NCI-H526 (cell line): ENCODE data around the gene GPX3.

Experiments used
- DNase-seq, 2 experiments: peaks; one replicate each; lab custom pipeline; 2025; lab: John Stamatoyannopoulos, UW

GPX3 gene

DNA sequence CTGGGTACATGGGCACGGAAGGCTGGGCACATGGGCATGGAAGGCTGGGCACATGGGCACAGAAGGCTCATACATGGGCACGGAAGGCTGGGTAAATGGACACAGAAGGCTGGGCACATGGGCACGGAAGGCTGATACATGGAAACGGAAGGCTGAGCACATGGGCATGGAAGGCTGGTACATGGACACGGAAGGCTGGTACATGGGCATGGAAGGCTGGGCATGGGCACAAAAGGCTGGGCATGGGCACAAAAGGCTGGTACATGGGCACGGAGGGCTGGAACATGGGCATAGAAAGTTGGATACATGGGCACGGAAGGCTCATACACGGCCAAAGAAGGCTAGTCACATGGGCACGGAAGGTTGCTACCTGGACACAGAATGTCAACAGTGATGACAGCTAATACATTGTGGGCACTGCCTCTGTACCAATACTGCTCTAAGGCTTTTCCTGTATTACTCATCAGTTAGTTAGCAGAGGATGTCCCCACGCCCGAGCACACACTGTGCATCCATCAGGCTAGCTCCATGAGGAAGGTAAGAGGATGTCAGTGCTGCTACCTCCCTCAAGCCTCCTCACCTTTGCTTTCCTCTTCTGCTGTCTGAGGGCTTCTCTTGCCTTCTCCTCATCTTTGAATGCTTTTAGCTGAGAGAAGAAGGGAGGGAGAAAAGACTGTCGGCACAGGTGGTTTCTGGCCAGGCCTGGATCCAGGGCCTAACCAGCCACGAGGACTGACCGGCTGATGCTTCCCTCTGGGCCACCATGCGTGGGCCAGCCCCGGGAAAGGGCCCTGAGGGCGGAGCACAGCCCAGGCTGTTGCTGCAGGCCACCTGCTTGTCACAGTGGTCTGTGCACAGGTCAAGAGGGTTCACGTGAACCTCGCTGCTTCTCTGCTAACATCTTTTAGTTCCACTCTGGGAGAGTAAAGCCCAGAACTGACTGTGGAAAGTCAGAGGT, 14.3 kb downstream of the GPX3 start:
- no peak for DNase-seq

GRCh38 chr5:151036556-151036955, 16.2 kb downstream of the GPX3 start:
- no peak for DNase-seq

DNA sequence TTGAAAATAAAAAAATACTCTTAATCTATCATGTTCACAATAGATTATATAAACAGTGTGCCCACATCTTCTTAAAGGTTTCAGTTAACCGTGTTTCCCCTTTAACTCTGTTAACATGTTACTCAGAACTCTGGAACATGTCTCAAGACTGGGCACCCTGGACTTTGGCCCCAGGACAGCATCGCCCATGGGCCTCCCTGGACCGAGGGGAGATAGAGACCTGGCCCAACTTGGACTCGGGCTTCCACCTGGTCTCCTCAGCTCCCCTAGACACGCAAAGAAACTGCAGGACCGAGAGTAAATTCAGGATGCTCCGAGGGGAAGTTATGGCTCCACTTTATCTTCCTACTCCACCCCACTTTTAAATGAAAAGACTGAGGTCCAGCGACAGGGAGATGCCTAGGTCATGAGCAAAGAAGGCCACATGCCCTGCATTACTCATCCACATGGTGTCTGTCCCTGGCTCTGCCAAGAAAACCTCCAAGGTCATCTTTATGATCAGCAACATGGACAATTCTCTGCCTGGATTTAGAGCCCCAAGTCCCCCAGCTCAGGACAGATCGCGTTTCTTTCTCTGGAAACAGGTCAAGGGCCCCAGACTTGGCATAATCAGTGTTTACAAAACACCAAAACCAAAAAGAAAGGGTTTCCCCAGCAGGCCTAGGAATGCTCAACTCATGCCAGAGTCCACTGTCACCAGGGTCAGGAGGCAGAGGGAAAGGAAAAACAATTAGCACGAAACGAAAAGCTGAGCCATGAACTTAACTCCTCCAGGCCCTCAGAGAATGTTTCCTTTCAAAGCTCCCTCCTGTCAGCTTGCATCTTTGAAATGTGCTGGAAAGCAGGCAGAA, 17.4 kb downstream of the GPX3 start:
- no peak for DNase-seq

- DNase-seq: no peak
Observed at GRCh38 chr5:151038412-151038745, 18.0 kb downstream of the GPX3 start.

DNA sequence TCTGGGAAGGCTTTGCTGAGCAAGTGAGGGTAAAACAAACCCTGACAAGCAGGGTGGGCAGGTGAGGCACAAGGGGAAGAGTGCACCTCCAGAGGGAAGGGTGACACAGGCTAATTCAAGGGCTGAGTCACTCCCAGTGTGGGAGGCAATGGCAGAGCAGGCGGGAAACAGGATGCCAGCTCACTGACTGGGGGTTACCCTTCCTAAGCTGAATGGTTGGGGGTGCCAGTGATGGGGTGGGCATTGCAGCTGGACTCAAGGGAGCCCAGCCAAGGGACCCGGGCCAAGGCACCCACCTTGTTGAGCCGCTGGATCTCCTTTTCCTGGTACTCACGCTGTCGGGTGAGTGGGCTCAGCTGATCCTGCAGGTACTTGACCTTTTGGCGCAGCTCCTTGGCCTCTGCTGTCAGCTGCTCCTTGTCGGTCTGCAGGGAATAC, 18.4 kb downstream of the GPX3 start:
- DNase-seq: no peak

DNA sequence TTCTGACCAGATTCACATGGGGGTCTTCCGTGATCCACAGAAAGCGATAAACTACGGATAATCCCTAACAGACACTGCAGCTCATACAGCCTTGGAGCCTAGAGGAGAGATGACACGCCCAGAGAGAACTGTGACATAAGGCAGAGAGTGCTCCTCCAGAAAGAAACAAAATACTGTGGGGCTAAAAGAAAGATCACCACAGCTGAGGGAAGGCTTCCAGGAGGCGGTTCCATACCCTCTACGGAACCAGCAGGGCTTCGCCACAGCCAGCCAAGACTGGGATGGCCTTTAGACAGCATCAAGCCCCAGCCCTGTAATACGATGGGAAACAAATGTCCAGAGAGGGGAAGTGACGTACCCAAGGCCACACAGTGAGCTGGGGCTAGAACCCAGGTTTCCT, 19.3 kb downstream of the GPX3 start:
- DNase-seq: no peak

DNA sequence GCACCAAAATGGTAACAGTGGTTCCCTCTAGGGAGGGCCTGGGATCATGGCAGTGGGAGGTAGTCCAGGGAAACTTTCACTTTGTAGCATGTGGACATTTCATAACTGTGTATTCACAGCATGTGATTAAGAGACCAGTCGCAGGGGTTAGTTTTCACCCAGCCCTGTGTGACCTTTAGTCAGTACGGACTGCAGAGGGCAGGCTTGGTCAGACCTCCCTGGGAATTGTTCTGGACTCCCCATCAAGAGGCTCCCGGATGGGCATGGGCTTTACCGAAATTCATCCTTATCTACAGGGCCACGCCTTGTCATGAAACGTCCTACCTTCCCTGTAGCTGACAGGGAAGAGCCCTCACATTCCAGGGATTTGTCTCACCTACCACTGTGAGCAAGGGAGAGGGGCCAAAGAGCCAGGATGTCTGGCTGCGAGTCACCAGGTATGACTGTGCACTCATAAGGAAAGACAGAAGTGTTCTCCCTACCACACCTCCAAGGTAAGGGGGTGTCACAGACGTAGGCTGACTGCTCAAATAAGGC, 19.9 kb downstream of the GPX3 start:
- DNase-seq: no peak

DNA sequence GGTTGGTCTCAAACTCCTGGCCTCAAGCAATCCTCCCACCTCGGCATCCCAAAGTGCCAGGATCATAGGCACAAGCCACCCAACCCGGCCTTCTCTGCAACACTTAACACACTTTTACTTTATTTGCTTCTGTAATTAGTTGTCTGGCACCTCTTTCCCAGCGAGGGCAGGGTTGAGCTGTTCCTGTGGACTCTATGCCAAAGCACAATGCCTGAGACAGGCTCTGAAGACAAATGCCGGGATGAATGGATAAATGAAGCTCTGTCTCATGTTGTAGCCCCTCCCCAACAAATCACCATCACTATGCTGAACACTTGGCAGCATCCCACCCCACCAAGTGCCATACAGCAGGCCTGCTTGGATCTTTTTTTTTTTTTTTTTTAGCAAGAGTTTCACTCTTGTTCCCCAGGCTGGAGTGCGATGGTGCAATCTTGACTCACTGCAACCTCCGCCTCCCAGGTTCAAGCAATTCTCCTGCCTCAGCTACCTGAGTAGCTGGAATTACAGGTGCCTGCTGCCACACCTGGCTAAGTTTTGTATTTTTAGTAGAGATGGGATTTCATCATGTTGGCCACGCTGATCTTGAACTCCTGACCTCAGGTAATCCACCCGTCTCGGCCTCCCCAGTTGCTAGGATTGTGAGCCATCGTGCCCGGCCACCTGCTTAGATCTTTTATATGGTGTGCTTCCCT, 21.3 kb downstream of the GPX3 start:
- no peak for DNase-seq

DNA sequence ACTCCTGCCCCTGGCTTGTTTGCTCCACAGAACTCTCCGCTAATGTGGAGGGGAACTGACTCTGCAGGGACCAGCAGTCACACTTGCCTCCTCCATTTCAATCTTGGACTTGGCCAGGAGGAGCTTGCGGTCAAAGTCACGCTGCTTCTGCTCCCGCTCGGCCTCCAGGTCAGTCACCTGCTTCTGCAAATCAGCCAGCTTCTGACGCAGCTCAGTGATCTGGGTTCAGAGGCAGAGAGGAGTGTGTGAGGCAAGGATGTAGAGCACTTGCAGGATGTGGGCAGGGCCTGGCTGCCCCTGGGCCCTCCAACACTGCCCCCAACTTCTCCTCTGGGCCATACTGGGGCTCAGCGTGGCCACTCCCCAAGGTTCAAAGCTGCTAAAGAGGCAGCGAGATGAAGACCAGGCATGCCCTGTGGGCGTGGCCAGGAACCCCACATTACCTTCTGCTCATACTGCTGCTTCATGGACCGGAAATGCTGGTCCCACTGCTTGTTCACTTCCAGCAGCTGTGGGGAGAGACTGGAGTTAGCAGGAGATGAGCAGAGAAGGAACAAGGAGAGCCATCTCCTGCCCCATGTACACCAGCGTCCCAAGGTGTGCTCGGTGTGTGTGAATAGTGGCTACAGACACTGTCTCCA, 22.2 kb downstream of the GPX3 start:
- no peak for DNase-seq

DNA sequence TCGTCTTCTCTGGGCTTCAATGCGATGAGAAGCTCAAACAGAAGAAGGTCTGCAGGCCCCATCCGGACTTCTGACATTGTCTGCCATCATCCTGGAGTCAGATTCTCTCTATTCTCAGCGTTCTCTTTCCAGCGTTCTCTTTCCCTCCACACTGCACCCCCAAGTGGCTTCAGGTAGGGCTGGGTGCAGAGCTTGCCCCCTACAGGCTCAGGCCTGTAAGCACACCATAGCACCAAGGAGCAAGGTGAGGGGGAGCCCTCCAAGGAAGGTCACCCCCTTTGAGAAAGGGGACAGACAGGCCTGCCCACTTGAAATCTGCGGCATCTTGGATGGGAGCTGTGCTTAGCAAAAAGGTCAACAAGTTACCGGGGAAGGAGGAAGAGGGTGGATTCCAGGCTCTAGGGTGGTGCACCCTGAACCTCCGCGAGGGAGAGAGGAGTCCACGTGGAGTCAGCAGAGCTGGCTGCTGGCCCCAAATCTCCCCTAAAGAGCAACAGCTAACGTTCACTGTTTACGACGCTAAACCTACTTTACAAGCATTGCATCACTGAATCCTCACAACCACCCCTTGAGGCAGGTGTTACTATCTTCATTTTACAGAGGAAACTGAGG, 27.5 kb downstream of the GPX3 start:
- DNase-seq: peak in 1 of 2 experiments; percentile 6

DNA sequence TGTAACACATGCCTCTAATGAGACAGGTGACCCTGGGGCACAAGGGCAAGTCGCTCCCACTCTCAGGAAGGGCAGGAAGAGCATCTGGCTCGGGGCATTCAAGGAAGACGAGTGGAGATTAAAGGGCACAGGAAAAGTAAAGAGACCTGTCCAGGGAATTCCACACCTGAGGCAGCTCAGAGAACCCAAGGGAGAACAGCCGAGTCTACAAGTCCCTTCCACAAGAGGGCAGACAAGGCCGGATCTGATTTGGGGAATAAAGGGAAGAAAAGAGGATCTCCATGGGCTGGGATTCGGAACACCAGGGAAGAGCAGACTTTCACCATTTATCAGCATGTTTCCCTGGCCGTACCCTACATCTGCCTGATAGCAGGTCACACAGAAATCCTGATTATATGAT, 28.1 kb downstream of the GPX3 start:
- DNase-seq: no peak

DNA sequence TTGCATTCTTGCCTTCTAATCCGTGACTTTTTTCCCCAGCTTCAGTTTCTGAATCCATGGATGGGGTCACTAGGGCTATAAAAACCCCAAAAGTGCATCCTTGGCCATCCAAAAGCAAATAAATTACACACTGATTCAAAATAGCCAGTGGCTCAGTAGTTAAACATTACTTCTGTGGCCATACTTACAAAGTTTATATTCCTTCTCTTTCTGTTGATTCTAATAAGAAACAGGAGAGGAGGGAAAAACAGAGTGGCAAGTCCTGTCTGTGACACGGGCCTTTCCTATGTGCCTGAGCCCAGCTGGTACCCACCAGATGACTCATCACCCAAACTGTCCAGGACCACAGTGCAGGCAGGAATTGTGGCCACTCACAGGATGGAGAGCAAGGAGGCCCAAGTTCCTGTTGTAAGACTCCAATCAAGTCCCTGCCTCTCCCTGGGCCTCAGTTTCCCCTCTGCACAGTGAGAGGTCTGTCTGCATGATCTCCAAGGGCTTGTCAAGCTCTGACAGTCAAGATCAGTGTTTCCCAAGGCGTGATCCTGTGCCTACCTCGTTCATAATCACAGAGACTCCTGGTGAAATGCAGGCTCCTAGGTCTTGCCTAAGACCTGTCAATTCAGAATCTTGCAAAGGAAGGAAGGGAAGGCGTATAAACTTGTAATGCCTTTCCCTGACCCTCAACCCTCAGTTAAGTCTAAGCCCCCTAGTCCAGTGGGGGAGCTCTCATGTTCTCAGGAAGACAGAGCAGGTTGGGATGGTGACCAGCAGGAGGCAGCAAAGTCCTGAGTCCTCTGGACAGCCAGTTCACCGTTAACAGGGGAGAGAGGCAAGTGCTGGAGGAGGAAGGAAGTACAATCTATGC, 30.9 kb downstream of the GPX3 start:
- peak; percentile 45 to 81 for DNase-seq

DNA sequence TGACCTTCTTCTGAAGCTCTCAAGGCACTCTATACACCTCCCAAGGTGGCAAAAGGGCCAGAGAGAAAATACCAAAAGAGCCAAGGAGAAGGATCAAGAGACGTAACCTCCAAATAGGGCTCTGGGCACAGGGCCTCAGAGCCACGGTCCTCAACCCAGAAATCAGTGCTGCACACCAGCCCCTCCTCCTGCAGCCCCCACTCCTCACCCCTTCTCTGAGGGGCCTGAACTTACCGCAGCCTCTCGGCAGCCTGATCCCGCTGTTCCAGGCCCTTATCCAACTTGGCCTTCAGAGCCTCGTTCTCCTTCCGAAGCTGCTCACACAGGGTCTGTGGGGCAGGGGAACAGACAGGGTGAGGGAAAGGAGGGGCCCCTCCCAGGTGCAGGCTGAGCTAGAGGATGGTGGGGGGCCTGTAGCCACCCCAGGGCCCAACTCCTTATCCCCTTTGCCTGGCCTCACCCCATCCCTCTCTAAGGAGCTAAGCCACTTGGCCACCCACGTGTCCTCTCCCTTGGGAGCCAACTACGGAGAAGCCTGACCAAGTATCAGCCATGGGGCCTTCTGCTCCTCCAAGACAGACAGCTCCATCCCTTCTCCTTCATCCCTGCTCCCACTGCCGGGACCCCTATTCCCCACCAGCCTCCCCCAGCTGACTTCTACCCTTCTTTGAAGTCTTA, 31.7 kb downstream of the GPX3 start:
- no peak for DNase-seq

GRCh38 chr5:151052836-151053235, 32.4 kb downstream of the GPX3 start:
- DNase-seq: no peak

DNA sequence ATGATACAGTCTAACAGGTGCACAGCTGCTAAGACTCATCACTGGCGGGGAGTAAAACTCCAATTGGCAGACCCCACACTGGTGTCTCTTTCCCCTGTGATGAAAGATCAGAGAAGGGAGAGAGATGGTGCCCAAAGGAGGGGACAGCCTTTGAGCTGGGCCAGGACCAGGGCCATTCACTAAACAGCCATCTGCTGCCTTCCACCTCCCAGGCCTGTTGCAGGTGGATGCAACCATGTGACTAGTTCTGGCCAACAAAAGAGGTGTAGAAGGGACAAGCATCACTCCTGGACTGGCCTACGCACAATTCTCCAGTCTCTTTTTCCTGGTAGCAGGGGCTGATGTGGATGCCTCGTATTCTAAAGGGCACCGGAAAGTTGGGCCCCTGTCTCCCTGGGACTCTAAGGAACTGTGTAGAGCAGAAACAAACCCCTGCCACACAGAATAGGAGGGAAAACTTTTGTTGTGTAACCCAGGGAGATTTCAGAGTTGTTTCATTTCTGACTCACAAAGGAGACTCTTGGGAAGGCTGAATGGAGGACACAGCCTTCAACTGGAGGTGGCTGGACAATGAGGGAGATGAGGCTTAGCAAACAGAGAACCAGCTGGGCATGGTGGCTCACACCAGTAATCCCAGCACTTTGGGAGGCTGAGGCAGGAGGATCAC, 33.5 kb downstream of the GPX3 start:
- DNase-seq: no peak

- DNase-seq: no peak
Observed at GRCh38 chr5:151054709-151055108, 34.3 kb downstream of the GPX3 start.

GRCh38 chr5:151055336-151055735, 34.9 kb downstream of the GPX3 start:
- DNase-seq: no peak

DNA sequence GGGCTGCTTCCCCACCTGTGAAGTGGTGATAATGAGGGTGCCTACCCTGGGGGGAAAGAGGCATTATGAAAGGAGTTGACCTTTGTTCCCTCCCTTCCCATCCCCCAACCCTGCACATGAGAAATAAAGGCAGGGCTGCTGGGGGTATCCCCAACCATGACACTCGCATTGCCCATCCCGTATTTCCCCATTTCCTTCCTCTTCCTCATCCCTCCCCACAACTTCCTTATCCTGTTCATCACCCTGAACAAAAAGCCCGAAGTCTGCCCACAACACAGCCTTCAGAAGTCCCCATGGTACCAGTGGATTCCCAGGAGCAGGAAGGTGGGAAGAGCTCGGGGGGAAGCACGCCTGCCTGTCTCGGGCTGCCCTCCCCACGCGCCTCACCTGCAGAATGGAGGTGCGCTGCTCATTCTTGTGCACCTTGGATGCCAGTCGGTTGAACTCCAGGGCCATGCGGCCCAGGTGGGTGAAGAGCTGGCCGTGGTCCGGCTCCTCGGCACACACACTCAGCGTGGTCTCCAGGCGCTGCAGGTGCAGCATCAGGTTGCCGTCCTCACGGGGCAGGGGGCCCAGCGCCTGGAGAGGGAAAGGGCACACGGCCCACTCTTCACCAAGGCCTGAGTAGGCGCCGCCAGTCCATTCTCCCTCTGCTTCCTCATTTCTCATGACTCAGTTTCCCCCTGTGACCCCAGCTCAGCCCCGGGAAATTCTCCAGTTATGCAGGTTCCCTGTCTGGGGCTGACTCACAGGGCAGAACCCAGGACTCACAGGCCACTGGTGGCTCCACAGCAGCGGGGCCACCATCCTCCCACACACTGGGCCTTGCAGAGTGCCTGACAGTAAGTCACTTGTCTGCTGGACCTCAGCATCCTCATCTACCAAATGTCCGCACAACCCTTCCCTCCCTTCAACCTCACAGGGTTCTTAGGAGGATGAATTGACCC, 36.3 kb downstream of the GPX3 start:
- DNase-seq: no peak
